RWPE1 (cell line): ENCODE data around the gene RAB40C.

ENCODE experiments used
- CTCF ChIA-PET: fragments of 350-600 bp; sonication (Branson Sonifier 250); formaldehyde crosslinking; extraction: SDS; loops from one replicate; lab custom pipeline; 2021; lab: Yijun Ruan, JAX
- POLR2A ChIA-PET: fragments of 400-600 bp; formaldehyde crosslinking; extraction: SDS; loops from one replicate; lab custom pipeline; 2020; ENCODE audit warnings: antibody characterized with exemption; ENCODE audit not compliant: low non-redundant PET; lab: Yijun Ruan, JAX
- DNase-seq: peaks from one replicate; pipeline ENCODE4 v3.0.0; 2012; ENCODE audit warnings: low spot score
- H3K27ac ChIP-seq: fragments of 450-650 bp; 2 replicates; pipeline ENCODE4 v1.5.1; 2017
- CTCF ChIP-seq: fragments of 450-650 bp; conservative IDR thresholded peaks from 2 replicates; pipeline ENCODE4 v1.5.1; 2017; ENCODE audit warnings: low read depth, mild to moderate bottlenecking

RAB40C gene

GRCh38 chr16:619476-620100 is 29.7 kb downstream of the RAB40C start:
- POLR2A ChIA-PET, result no interaction called here
- CTCF ChIA-PET, result interaction anchor here (0.6 to 3.7 kb wide), 2 partner anchors 9 to 27 kb away, joined by 3 to 17 read pairs; no protein-coding TSS in a partner anchor

DNA sequence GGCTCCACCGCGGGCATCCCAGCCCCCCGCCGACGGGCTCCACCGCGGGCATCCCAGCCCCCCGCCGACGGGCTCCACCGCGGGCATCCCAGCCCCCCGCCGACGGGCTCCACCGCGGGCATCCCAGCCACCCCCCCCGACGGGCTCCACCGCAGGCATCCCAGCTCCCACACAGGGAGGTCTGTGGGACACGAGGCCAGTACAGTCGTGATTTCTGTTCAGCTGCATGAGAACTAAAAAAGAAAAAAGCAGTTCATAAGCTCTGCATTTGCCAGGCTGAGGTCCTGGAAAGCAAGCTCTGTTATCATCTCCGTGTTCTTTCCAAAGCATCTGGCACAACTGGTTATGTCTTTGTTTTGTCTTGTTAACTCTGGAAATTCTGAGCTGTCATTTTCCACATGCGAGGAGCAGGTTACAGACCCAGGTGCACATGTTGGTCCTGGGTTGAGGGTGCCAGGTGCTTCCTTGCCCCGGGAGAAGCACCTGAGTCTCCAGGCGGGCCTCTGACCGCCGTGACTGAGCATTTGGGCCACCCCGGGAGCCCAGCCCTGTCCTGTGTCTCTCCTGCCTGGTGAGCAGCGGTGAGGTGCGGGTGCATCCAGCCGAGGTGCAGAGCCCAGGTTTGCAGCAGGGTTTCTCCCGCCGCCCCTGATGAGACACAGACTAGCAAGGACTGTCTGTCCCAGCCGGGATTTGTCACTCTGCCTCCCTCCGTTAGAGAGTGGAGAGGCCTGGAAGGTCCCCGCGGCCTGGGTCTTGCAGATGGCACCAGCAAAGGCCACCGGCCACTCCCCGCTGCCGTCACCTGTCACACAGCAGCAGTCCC is 31.0 kb downstream of the RAB40C start:
- no peak for TF ChIP-seq CTCF
- POLR2A ChIA-PET, result no interaction called here
- peak overlapping the region; percentile 97 for H3K27ac ChIP-seq
- DNase-seq, result no peak
- CTCF ChIA-PET, result interaction anchor here (3.7 kb wide), 1 partner anchor 28 kb away, joined by 17 read pairs; no protein-coding TSS in a partner anchor

More at GRCh38 chr16:619476-620100, 29.7 kb downstream of the RAB40C start:
- H3K27ac ChIP-seq, result no peak overlapping the region
- no peak for TF ChIP-seq CTCF
- DNase-seq, result no peak

DNA sequence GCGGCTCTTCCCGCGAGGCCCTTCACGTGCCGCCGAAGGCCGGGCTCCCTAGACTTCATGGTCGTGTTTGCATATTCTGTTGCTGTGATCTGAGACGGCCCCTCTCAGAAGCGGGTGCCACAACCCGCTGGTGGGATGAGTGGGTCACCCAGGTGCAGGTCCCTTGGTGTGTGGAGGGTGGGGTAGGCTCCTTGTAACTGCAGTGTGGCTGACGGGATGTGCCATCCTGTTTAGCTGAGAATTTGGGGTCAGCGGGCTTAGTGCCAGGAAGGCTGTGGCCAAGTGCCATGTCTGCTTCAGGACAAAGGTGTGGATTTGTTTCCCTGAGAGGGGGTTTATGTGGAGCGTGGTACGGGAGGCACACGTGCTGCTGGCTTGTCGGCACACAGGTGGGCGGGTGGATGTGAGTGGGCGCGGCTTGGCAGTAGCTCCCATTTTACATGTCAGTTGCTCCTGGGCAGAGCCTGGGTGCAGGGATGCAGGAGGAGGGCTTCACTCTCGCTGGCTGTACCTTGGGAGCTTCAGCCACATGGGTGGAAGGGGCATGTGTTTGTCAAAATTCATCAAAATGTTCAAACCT is 31.8 kb downstream of the RAB40C start:
- ChIA-PET CTCF (interaction anchor here (0.7 to 3.7 kb wide), 3 partner anchors 26 to 31 kb away, joined by 3 to 17 read pairs (median 8); no protein-coding TSS in a partner anchor), POLR2A (no interaction called here)
- H3K27ac ChIP-seq, result peak overlapping the region; percentile 97
- DNase-seq, result no peak
- TF ChIP-seq CTCF, result no peak

- ChIA-PET POLR2A (no interaction called here), CTCF (interaction anchor here (3.7 kb wide), 1 partner anchor 30 kb away, joined by 17 read pairs; no protein-coding TSS in a partner anchor)
- peak overlapping the region; percentile 97 for H3K27ac ChIP-seq
- TF ChIP-seq CTCF, result no peak
- no peak for DNase-seq
Measured at GRCh38 chr16:622920-623280, 33.0 kb downstream of the RAB40C start.

DNA sequence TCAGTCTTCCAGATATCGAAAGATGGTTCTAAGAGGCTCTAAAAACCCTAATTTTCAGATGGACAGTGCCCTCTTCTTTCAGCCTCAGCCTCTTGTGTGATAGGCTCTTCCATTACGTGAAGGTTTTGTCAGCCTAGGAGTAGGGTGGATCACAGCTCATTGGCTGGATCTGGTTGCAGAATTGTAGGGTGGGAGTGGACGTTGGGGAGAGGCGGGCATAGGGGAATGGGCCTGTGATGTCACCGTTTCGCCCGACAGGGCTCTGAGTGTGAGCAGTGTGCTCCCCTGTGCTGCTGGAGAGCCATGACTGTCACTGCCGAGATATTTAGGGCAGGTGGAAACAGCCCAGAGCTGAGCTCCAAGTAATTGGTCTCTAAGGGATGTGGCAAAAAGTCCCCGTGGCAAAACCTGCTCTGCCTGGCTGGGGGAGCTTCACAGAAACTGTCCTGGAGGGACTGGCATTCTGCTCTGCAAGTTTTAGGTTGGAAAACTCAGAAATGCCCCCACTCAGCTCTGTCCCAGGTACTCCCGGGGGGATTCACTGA is 34.7 kb downstream of the RAB40C start:
- ChIA-PET CTCF (interaction anchor here (0.7 to 1.4 kb wide), 2 partner anchors 32 to 35 kb away, joined by 4 to 5 read pairs; no protein-coding TSS in a partner anchor), POLR2A (no interaction called here)
- no peak for DNase-seq

More for the DNA sequence above, 34.7 kb downstream of the RAB40C start:
- H3K27ac ChIP-seq, result peak overlapping the region; percentile 97
- no peak for TF ChIP-seq CTCF
